Fibroblast of pulmonary artery (primary cell): ENCODE data around the gene CITED1.

Experiments used
- DNase-seq: peaks from one replicate; pipeline ENCODE4 v3.0.0-alpha.2; 2010; ENCODE audit warnings: low read depth
- H3K4me3 ChIP-seq: replicated peaks from 2 replicates; pipeline ENCODE4 v1.5.1; 2011; ENCODE audit warnings: low read depth, mild to moderate bottlenecking, control low read depth, low read length, moderate library complexity
- CTCF ChIP-seq: IDR thresholded peaks from 2 replicates; pipeline ENCODE4 v1.5.1; 2011; ENCODE audit warnings: mild to moderate bottlenecking, control low read depth, low read length, inconsistent platforms; ENCODE audit errors: missing control alignments

The CITED1 gene

GRCh38 chrX:72299891-72300630 lies 5.7 kb downstream of the CITED1 start:
- no peak for TF ChIP-seq CTCF
- no peak for DNase-seq
- H3K4me3 ChIP-seq = no peak overlapping the region

GRCh38 chrX:72297953-72298730 lies 7.6 kb downstream of the CITED1 start:
- peak; percentile 30 for TF ChIP-seq CTCF
- H3K4me3 ChIP-seq = no peak overlapping the region
- peak; percentile 42 for DNase-seq

GRCh38 chrX:72296991-72297390 lies 8.7 kb downstream of the CITED1 start:
- no peak overlapping the region for H3K4me3 ChIP-seq
- no peak for TF ChIP-seq CTCF
- no peak for DNase-seq

- no peak overlapping the region for H3K4me3 ChIP-seq
- TF ChIP-seq CTCF = no peak
- no peak for DNase-seq
Observed at GRCh38 chrX:72295745-72296144, 10.0 kb downstream of the CITED1 start.

GRCh38 chrX:72294497-72294896 lies 11.2 kb downstream of the CITED1 start:
- DNase-seq = no peak
- TF ChIP-seq CTCF = no peak

GRCh38 chrX:72282302-72282701 lies 23.4 kb downstream of the CITED1 start:
- no peak overlapping the region for H3K4me3 ChIP-seq
- no peak for DNase-seq
- no peak for TF ChIP-seq CTCF

More at GRCh38 chrX:72294497-72294896, 11.2 kb downstream of the CITED1 start:
- H3K4me3 ChIP-seq = no peak overlapping the region
